Measurements from ENCODE around the gene PDHA1. TPM values are rescaled to one million over a fixed set of nuclear protein-coding genes. Genes with fewer than 3 reads are reported as not detected.

The PDHA1 gene
- total RNA-seq, 2 donors from 2014 or later, result 93.6 to 115 TPM

DNA sequence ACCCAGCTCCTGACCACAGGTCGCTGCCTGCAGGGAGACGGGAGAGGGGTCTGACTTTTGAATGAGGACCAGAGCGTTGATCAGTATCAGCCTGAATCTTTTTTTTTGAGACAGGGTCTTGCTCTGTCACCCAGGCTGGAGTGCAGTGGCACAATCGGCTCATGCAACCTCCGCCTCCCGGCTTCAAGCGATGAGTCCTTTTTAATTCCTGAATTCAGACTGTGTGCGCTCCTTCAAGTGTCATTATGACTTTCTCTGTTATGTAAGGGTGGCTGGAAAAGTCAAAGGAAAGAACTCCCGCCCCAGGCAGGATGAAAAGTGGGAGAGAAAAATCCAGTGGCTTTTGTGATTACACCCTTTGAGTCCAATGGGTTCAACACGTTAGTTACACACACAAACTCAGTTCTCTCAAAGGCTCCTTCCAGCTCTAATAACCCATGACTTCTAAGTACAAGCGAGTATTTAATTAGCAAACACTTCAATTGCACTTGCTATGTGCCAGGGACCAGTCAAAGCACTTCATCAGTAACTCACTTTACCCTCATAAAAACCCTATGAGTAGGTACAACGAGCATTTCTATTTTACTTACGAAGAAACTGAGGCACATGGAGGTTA lies 44.4 kb downstream of the PDHA1 start:
- no peak for ATAC-seq
- H3K27ac Mint-ChIP-seq, result no peak overlapping the region
- H3K9me3 ChIP-seq (ENCODE audit: control insufficient read depth, low read length, poor library complexity, severe bottlenecking), result no peaks in the 10 kb centered on the region
- no peaks in the 10 kb centered on the region for H3K27me3 Mint-ChIP-seq
- no peak for DNase-seq
- H3K4me3 Mint-ChIP-seq, result no peak overlapping the region
- no peaks in the 10 kb centered on the region for H3K4me1 Mint-ChIP-seq
- no peaks in the 10 kb centered on the region for H3K36me3 Mint-ChIP-seq (ENCODE audit: low read depth)

DNA sequence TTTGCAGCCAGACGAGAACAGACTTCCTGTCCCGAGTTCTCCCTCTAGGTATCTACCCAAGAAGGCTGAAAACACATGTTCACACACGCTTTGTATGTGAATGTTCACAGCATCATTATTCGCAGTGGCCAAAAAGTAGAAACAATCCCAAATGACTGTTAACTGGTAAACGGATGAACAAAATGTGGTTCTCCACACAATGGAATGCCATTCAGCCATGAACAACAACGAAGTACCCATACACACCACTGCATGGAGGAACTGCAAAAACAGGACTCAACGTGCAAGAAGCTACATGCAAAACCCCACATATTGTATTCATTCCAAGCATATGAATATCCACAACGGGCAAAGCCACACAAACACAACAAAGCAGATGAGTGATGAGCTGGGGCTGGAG lies 45.0 kb downstream of the PDHA1 start:
- H3K9me3 ChIP-seq (ENCODE audit: control insufficient read depth, low read length, poor library complexity, severe bottlenecking), result no peaks in the 10 kb centered on the region
- DNase-seq (no peak), ATAC-seq (no peak)
- H3K4me3 Mint-ChIP-seq, result no peak overlapping the region
- H3K27ac Mint-ChIP-seq, result no peak overlapping the region
- no peaks in the 10 kb centered on the region for H3K36me3 Mint-ChIP-seq (ENCODE audit: low read depth)
- no peaks in the 10 kb centered on the region for H3K27me3 Mint-ChIP-seq
- no peaks in the 10 kb centered on the region for H3K4me1 Mint-ChIP-seq

DNA sequence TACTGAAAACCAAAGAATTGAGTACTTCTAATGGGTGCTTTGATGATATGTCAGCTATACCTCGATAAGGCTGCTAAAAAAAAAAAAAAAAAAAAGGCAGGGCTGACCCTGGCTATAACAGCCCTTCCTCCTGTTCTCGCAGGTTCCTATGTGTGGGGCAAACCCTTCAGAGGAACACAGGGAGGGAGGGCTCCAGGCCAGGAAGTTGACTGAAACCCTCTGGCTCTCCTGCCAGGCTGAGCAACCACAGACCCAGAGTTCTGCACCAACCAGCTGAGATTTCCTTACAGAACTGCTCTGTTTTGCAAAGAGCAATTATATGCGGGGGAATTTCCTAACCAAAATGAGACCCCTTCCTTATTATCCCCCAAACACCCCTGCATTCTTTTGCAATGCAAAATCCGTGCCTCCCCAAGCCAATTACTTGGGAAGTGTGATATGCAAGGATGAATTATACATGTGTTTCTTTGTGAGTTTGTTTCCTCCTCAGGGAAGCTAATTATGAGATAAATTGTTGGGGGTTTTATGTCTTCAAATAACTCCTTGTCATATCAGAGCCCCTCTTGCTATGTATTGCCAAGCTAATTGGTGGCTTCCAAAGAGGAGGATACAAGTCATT lies 45.6 kb downstream of the PDHA1 start:
- Mint-ChIP-seq H3K27me3 (no peaks in the 10 kb centered on the region), H3K4me1 (no peaks in the 10 kb centered on the region), H3K4me3 (no peak overlapping the region)

DNA sequence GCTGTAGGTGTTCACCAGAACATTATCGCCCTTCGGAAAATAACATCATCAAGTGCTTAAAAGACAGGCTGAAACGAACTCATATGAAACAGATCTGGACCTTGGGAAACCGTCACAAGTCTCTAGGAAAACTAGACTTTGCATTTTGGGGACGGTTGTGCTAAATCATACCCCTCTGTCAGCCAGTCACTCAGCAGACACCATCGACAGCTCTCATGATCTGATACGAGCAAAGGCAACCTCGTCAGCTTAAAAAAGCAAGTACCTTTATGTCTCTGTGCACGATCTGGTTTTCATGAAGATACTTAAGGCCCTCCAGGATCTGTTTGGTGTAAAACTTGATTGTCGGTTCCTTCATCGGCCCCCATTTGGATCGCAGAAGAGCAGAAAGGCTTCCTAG lies 48.4 kb downstream of the PDHA1 start:
- H3K27ac Mint-ChIP-seq, result no peak overlapping the region
- peaks cover 10% of the 10 kb centered on the region for H3K27me3 Mint-ChIP-seq
- H3K4me3 Mint-ChIP-seq, result no peak overlapping the region
- H3K9me3 ChIP-seq (ENCODE audit: control insufficient read depth, low read length, poor library complexity, severe bottlenecking), result no peaks in the 10 kb centered on the region
- no peaks in the 10 kb centered on the region for H3K36me3 Mint-ChIP-seq (ENCODE audit: low read depth)
- no peak for DNase-seq
- no peak for ATAC-seq
- peaks cover 2% of the 10 kb centered on the region for H3K4me1 Mint-ChIP-seq

More for the DNA sequence above, 45.6 kb downstream of the PDHA1 start:
- no peaks in the 10 kb centered on the region for H3K9me3 ChIP-seq (ENCODE audit: control insufficient read depth, low read length, poor library complexity, severe bottlenecking)
- H3K27ac Mint-ChIP-seq, result no peak overlapping the region
- ATAC-seq (no peak), DNase-seq (no peak)
- no peaks in the 10 kb centered on the region for H3K36me3 Mint-ChIP-seq (ENCODE audit: low read depth)

DNA sequence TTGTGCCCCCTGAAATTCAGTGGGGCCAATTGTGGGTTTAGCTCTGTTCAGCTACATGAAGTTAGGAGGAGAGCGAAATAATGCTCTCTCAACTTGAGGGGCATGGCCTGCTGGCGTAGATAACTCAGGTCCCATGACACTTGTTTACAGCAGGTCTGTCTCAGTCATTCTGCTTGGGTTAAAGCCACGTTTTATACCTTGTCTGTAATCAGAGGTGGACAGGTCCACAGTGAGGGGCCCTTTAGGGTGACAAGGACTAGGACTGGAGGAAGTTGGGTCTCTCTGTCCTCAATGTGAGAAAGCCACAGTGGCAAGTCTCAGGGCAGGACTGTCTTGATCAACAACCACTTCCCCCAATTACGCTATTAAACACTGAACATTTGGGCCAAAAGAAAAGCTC lies 49.0 kb downstream of the PDHA1 start:
- Mint-ChIP-seq H3K27ac (no peak overlapping the region), H3K4me1 (peaks cover 2% of the 10 kb centered on the region), H3K4me3 (no peak overlapping the region), H3K27me3 (peaks cover 10% of the 10 kb centered on the region), H3K36me3 (ENCODE audit: low read depth) (no peaks in the 10 kb centered on the region)
- ATAC-seq, result no peak
- no peak for DNase-seq
- H3K9me3 ChIP-seq (ENCODE audit: control insufficient read depth, low read length, poor library complexity, severe bottlenecking), result no peaks in the 10 kb centered on the region

DNA sequence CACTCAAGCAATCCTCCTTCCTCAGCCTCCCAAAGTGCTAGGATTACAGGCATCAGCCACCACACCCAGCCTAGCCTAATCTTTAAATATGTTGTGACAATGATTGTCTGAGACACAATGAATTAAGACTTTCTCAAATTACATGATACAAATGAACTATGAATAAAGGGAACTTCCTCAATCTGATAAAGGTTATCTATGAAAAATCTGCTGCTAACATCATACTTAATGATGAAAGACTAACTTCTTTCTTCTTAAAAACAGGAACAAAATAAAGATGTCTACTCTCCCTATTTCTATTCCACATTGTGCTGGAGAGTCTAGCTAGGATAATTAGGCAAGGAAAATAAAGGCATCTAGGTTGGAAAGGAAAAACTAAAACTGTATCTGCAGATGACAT lies 60.0 kb downstream of the PDHA1 start:
- Mint-ChIP-seq H3K4me1 (no peaks in the 10 kb centered on the region), H3K36me3 (ENCODE audit: low read depth) (no peaks in the 10 kb centered on the region), H3K4me3 (no peak overlapping the region), H3K27me3 (peaks cover 4% of the 10 kb centered on the region), H3K27ac (no peak overlapping the region)
- no peak for ATAC-seq
- no peaks in the 10 kb centered on the region for H3K9me3 ChIP-seq (ENCODE audit: control insufficient read depth, low read length, poor library complexity, severe bottlenecking)
- DNase-seq, result no peak

DNA sequence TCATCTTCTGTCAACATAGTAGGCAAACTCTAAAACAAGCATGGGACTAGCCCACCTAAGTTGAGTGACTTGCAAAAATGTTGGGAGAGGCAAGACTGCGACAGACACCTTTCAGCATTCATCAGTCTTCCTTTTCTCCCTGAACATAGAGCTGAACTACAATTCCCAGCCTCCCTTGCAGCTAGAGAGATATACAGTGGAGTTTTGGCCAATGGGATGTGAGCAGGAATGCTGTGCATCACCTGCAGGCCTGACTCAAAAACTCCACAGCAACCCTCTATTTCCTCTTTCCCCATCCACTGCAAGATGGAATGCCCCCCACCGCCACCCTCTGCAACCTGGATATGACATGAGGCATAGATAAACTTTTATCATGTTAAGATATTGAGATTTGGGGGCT lies 66.5 kb downstream of the PDHA1 start:
- no peak for ATAC-seq
- no peaks in the 10 kb centered on the region for H3K4me1 Mint-ChIP-seq
- no peak overlapping the region for H3K4me3 Mint-ChIP-seq
- no peaks in the 10 kb centered on the region for H3K9me3 ChIP-seq (ENCODE audit: control insufficient read depth, low read length, poor library complexity, severe bottlenecking)
- no peak overlapping the region for H3K27ac Mint-ChIP-seq
- DNase-seq, result no peak
- peaks cover 6% of the 10 kb centered on the region for H3K27me3 Mint-ChIP-seq
- H3K36me3 Mint-ChIP-seq (ENCODE audit: low read depth), result no peaks in the 10 kb centered on the region

Other genes starting within 250 kb of the PDHA1 start
- not detected for gene ADGRG2, start 221.5 kb upstream of the PDHA1 start, total RNA-seq
- gene MAP3K15, start 171.6 kb downstream of the PDHA1 start, total RNA-seq, result under 1 TPM in 1 of 2 donors, not detected in 1; 0.16 TPM